Transverse colon (tissue), 4 donors: ENCODE data around the gene TGIF1. TPM values are rescaled to one million over a fixed set of nuclear protein-coding genes. Genes with fewer than 3 reads are reported as not detected.
A peak's percentile ranks its signal among the peaks of the same experiment; 100 is the strongest.

Experiments used
- DNase-seq: peaks from one replicate; pipeline ENCODE4 v3.0.0-alpha.2; 2019
- H3K27ac ChIP-seq, 4 donors: fragments of 200-600 bp; sonication (generic); 2 replicates each; pipeline ENCODE4 v1.5.1; 2016 to 2018; ENCODE audit warnings: inconsistent platforms in 4 of 4
- H3K27me3 ChIP-seq: fragments of 200-600 bp; sonication (generic); 2 replicates; pipeline ENCODE4 v1.5.1; 2017; ENCODE audit warnings: inconsistent platforms
- H3K36me3 ChIP-seq, 4 donors: fragments of 200-600 bp; sonication (generic); 2 replicates each; pipeline ENCODE4 v1.5.1; 2017 to 2019; ENCODE audit warnings: inconsistent platforms in 4 of 4
- H3K4me1 ChIP-seq, 4 donors: fragments of 200-600 bp; sonication (generic); 2 replicates each; pipeline ENCODE4 v1.5.1; 2017 to 2020; ENCODE audit warnings: inconsistent platforms in 4 of 4
- H3K4me3 ChIP-seq, 4 donors: fragments of 200-600 bp; sonication (generic); 1 replicate in 1 of 4; 2 replicates in 3 of 4; pipeline versions ENCODE4 v1.5.1 to v1.6.1; 2017 to 2019; ENCODE audit warnings: inconsistent platforms in 4 of 4
- H3K9me3 ChIP-seq, 2 donors: fragments of 200-600 bp; sonication (generic); 2 replicates each; pipeline ENCODE4 v1.5.1; 2017 to 2019; ENCODE audit warnings: inconsistent platforms in 2 of 2
- CTCF ChIP-seq, 5 experiments: fragments of 200-600 bp in 3 of 5; fragments of 450-650 bp in 2 of 5; sonication (generic) in 3 of 5; IDR thresholded peaks; 1 replicate in 2 of 5; 2 replicates in 3 of 5; pipeline ENCODE4 v1.5.1; 2016 to 2017; ENCODE audit warnings: antibody characterized with exemption in 5 of 5, inconsistent platforms in 3 of 5, mild to moderate bottlenecking in 2 of 5, moderate library complexity in 1 of 5
- EP300 ChIP-seq: sonication (generic); formaldehyde crosslinking; IDR thresholded peaks from one replicate; pipeline ENCODE4 v1.6.1; 2017; ENCODE audit warnings: antibody characterized with exemption, low read depth
- POLR2A ChIP-seq: fragments of 450-650 bp; IDR thresholded peaks from one replicate; pipeline ENCODE4 v1.6.1; 2016; ENCODE audit warnings: antibody characterized with exemption, mild to moderate bottlenecking, moderate library complexity
- POLR2AphosphoS5 ChIP-seq, 3 donors: sonication (generic); formaldehyde crosslinking; IDR thresholded peaks; one replicate each; pipeline ENCODE4 v1.6.1; 2016; ENCODE audit warnings: antibody characterized with exemption in 3 of 3
- WGBS, 2 donors: methylation state at CpG; one replicate each; pipeline ENCODE4 v1.1.5; 2018; ENCODE audit warnings: low coverage in 1 of 2; 5-methylcytosine and 5-hydroxymethylcytosine counted together
- in situ Hi-C, 4 donors: fragments of 200-750 bp; cut with MboI; loops; one replicate each; pipeline versions ENCODE4 v1.15.0 to v1.15.1; 2017; ENCODE audit warnings: low sequenced_read_pairs in 3 of 4, low pct_ligation_motif_present in 1 of 4, low pct_unique_long_range_greater_than_20kb in 1 of 4
- intact Hi-C: fragments of 100-400 bp; cut with DNase I; formaldehyde crosslinking; loops from one replicate; pipeline ENCODE4 v1.15.1; 2023; ENCODE audit warnings: low total_unique reads
- total RNA-seq, 4 donors: library from RNA; depleted of rRNA; stranded (reverse); fragments of >200 nt; gene quantifications; one replicate each; pipeline ENCODE4 v1.1.0, GENCODE V29; 2016

The TGIF1 gene
- total RNA-seq, 4 donors from 2014 or later, result 23.2 to 166 (median 53.3) TPM

GRCh38 chr18:3495691-3496430 is 45.9 kb downstream of the TGIF1 start:
- DNase-seq, result no peak
- Histone ChIP-seq H3K27ac (no peak overlapping the region), H3K4me1 (peaks cover 0 to 13% (median 2%) of the 10 kb centered on the region in 4 donors), H3K4me3 (no peak overlapping the region), H3K27me3 (peaks cover 16% of the 10 kb centered on the region), H3K9me3 (no peaks in the 10 kb centered on the region), H3K36me3 (no peaks in the 10 kb centered on the region)
- TF ChIP-seq POLR2A, result no peak
- TF ChIP-seq EP300, result no peak
- no peak for TF ChIP-seq CTCF (IDR thresholded peaks at IDR 0.05)
- no peak for TF ChIP-seq POLR2AphosphoS5 (IDR thresholded peaks at IDR 0.05)
- in situ Hi-C loops, result no loop called here
- intact Hi-C loops, result no loop called here
- WGBS, 2 donors, result 79% methylated on average over 7 of the region's 7 CpGs

DNA sequence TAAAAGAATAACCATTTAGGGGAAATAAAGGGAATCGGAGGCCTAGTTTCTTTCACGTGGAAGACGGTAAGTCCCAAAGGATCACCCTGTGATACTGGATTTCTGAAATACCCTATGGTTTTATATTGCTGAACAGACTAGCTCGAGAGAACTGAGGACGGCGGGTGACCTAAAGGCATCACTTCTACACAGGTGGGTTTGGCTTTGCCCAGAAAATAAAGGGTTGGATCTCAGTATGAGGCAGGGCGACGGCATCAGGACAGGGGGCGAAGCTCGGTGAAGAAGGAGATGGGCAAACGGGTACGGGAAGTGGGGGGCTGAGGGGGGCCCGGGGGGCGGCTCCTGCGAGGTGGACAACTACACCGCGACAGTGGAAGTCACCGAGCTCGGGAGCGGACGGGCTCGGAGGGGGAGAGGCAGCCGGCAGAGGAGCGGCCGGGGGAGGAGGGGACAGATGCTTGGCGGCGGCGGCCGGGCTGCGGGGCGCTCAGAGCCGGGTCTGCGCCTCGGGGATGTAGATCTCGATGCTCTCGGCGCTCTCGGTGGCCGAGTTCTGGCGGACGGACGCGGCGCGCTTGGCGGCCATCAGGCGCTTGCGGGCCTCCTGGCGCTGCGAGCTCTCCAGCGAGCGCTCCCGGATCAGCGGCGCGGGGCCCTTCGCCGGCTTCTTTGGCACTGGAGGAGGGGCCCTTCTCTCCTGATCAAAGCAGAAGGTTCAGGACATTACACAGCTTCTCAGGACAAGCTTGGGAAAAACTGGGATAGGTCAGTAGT is 48.9 kb downstream of the TGIF1 start:
- in situ Hi-C loops, result no loop called here
- TF ChIP-seq POLR2A (no peak), CTCF (IDR thresholded peaks at IDR 0.05) (no peak), EP300 (no peak), POLR2AphosphoS5 (IDR thresholded peaks at IDR 0.05) (no peak)
- intact Hi-C loops, result no loop called here
- H3K36me3 ChIP-seq, result no peaks in the 10 kb centered on the region
- peaks cover 0 to 13% (median 2%) of the 10 kb centered on the region in 4 donors for H3K4me1 ChIP-seq
- no peak overlapping the region for H3K27ac ChIP-seq
- peak; percentile 28 for DNase-seq
- H3K4me3 ChIP-seq, result peak overlapping the region; percentile 3 to 59 (median 32)
- H3K27me3 ChIP-seq, result peaks cover 16% of the 10 kb centered on the region
- WGBS, 2 donors, result 24 to 62% methylated on average over 11 to 36 of the region's 58 CpGs
- H3K9me3 ChIP-seq, result no peaks in the 10 kb centered on the region

DNA sequence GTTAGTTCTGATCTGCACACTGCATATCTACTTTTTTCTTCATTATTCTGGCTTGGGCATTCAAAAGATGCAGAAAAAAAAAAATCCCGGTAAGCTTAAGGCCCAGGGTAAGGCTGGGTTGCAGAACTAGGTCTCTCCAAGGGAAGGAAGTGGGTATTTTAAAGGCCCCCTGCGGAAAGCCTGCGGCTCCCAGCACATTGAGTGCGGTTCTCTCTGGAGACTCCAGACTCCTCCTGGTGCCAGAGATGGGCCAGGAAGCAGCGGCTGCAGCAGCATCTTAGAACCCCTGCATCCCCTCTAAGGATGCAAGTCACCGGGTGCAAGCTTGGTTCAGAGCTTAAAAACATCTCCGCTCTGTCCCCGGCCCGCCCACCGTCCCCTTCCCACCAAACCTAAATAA is 49.5 kb downstream of the TGIF1 start:
- no peak for DNase-seq
- in situ Hi-C loops, result no loop called here
- no peaks in the 10 kb centered on the region for H3K36me3 ChIP-seq
- no peaks in the 10 kb centered on the region for H3K9me3 ChIP-seq
- H3K27ac ChIP-seq, result no peak overlapping the region
- 27 to 47% methylated on average over 4 to 10 of the region's 10 CpGs for WGBS, 2 donors
- H3K27me3 ChIP-seq, result peaks cover 16% of the 10 kb centered on the region
- no peak for TF ChIP-seq CTCF (IDR thresholded peaks at IDR 0.05)
- no peak for TF ChIP-seq POLR2AphosphoS5 (IDR thresholded peaks at IDR 0.05)
- TF ChIP-seq EP300, result no peak
- no peak for TF ChIP-seq POLR2A
- intact Hi-C loops, result no loop called here
- H3K4me1 ChIP-seq, result peaks cover 0 to 13% (median 2%) of the 10 kb centered on the region in 4 donors
- peak overlapping the region in 3 of 4 donors; percentile 25 to 59 (median 40) for H3K4me3 ChIP-seq

GRCh38 chr18:3500016-3500415 is 50.0 kb downstream of the TGIF1 start:
- H3K27me3 ChIP-seq, result peaks cover 16% of the 10 kb centered on the region
- intact Hi-C loops (no loop called here), in situ Hi-C loops (no loop called here)
- DNase-seq, result no peak
- no peak for TF ChIP-seq POLR2AphosphoS5 (IDR thresholded peaks at IDR 0.05)
- no peak for TF ChIP-seq POLR2A
- no peak for TF ChIP-seq EP300
- TF ChIP-seq CTCF (IDR thresholded peaks at IDR 0.05), result no peak
- H3K9me3 ChIP-seq, result no peaks in the 10 kb centered on the region
- 64 to 68% methylated on average over 3 to 5 of the region's 5 CpGs for WGBS, 2 donors
- no peak overlapping the region for H3K4me3 ChIP-seq
- peaks cover 0 to 13% (median 2%) of the 10 kb centered on the region in 4 donors for H3K4me1 ChIP-seq
- no peaks in the 10 kb centered on the region for H3K36me3 ChIP-seq
- no peak overlapping the region for H3K27ac ChIP-seq
